Peyer's patch (tissue), 4 donors: ENCODE results near the gene MYO1D.

Experiments used
- CTCF ChIP-seq, 6 experiments: fragments of 450-650 bp in 4 of 6; fragments of 200-600 bp in 2 of 6; sonication (generic) in 1 of 6; IDR thresholded peaks; one replicate each; pipeline ENCODE4 v1.5.1; 2017 to 2019; ENCODE audit warnings: antibody characterized with exemption in 6 of 6, mild to moderate bottlenecking in 3 of 6, moderate library complexity in 1 of 6
- POLR2A ChIP-seq, 2 donors: fragments of 450-650 bp; IDR thresholded peaks; one replicate each; pipeline ENCODE4 v1.5.1; 2017; ENCODE audit warnings: antibody characterized with exemption in 2 of 2, mild to moderate bottlenecking in 2 of 2, moderate library complexity in 2 of 2

- TF ChIP-seq CTCF (IDR thresholded peaks at IDR 0.05) (no peak), POLR2A (IDR thresholded peaks at IDR 0.05) (no peak)
Observed at GRCh38 chr17:32878211-32878610, 1.3 kb upstream of the MYO1D start.
